WTC11 (cell line): ENCODE results near the gene DMD. TPM values are rescaled to one million over a fixed set of nuclear protein-coding genes. Genes with fewer than 3 reads are reported as not detected.

Experiments
- ATAC-seq: fragments of 200-7000 bp; cut with Tn5 transposase; 2 replicates; pipeline ENCODE4 v1.10.0; 2021; ENCODE audit warnings: mild to moderate bottlenecking, moderate library complexity
- CTCF ChIA-PET: fragments of 300-600 bp; sonication (Branson Sonifier 250); formaldehyde crosslinking; loops from one replicate; lab custom pipeline; 2021; ENCODE audit warnings: antibody characterized with exemption; lab: Charles Lee
- POLR2A ChIA-PET: fragments of 350-600 bp; sonication (Branson Sonifier 250); formaldehyde crosslinking; loops from one replicate; lab custom pipeline; 2021; ENCODE audit warnings: antibody characterized with exemption; lab: Charles Lee
- DNase-seq: peaks from one replicate; pipeline ENCODE4 v3.0.0; 2021; ENCODE audit warnings: low spot score
- H3K27ac Mint-ChIP-seq: 2 replicates; pipeline ENCODE4 v1.8.0; 2021; ENCODE audit warnings: mixed read lengths
- H3K27me3 Mint-ChIP-seq: 2 replicates; pipeline ENCODE4 v1.8.0; 2021; ENCODE audit warnings: low read depth, mild to moderate bottlenecking, moderate library complexity, mixed read lengths
- H3K36me3 Mint-ChIP-seq: 2 replicates; pipeline ENCODE4 v1.8.0; 2021; ENCODE audit warnings: mixed read lengths
- H3K4me1 Mint-ChIP-seq: 2 replicates; pipeline ENCODE4 v1.8.0; 2022; ENCODE audit warnings: mixed read lengths
- H3K4me3 Mint-ChIP-seq: 2 replicates; pipeline ENCODE4 v1.8.0; 2021; ENCODE audit warnings: mild to moderate bottlenecking, moderate library complexity, mixed read lengths
- H3K9me3 Mint-ChIP-seq: 2 replicates; pipeline ENCODE4 v1.8.0; 2021; ENCODE audit warnings: mixed read lengths
- CBFB ChIP-seq: sonication (generic); formaldehyde crosslinking; IDR thresholded peaks from 2 replicates; pipeline ENCODE4 v1.8.1; 2022; ENCODE audit warnings: mild to moderate bottlenecking, low read depth, missing genetic modification reagents
- CREB1 ChIP-seq: sonication (generic); formaldehyde crosslinking; IDR thresholded peaks from 2 replicates; pipeline ENCODE4 v1.8.0; 2023; ENCODE audit warnings: mild to moderate bottlenecking, missing genetic modification reagents
- ELF4 ChIP-seq: sonication (generic); formaldehyde crosslinking; IDR thresholded peaks from 2 replicates; pipeline ENCODE4 v1.8.1; 2022; ENCODE audit warnings: low read depth, mild to moderate bottlenecking, moderate library complexity, missing genetic modification reagents
- FOXK1 ChIP-seq: sonication (generic); formaldehyde crosslinking; IDR thresholded peaks from 2 replicates; pipeline ENCODE4 v1.8.0; 2022; ENCODE audit warnings: mild to moderate bottlenecking, moderate library complexity, missing genetic modification reagents
- GRHL2 ChIP-seq: fragments of 250-450 bp; sonication (Bioruptor Pico); IDR thresholded peaks from 2 replicates; pipeline ENCODE4 v1.8.0; 2022; ENCODE audit warnings: mild to moderate bottlenecking, moderate library complexity; ENCODE audit not compliant: insufficient replicate concordance, severe bottlenecking
- GTF2I ChIP-seq: fragments of 250-450 bp; sonication (Bioruptor Pico); conservative IDR thresholded peaks from 2 replicates; pipeline ENCODE4 v1.4.0; 2021; ENCODE audit warnings: mild to moderate bottlenecking
- MXD4 ChIP-seq: fragments of 250-450 bp; sonication (Bioruptor Pico); IDR thresholded peaks from 2 replicates; pipeline ENCODE4 v1.8.0; 2021; ENCODE audit warnings: mild to moderate bottlenecking, moderate library complexity, borderline replicate concordance
- NFATC4 ChIP-seq: fragments of 250-450 bp; sonication (Bioruptor Pico); IDR thresholded peaks from 2 replicates; pipeline ENCODE4 v1.9.0; 2021; ENCODE audit warnings: mild to moderate bottlenecking
- PRDM15 ChIP-seq: sonication (generic); formaldehyde crosslinking; IDR thresholded peaks from 2 replicates; pipeline ENCODE4 v1.8.0; 2022; ENCODE audit warnings: missing genetic modification reagents
- SMAD3 ChIP-seq: sonication (generic); formaldehyde crosslinking; IDR thresholded peaks from 2 replicates; pipeline ENCODE4 v1.8.0; 2022; ENCODE audit warnings: missing genetic modification reagents, mild to moderate bottlenecking, borderline replicate concordance
- TEAD4 ChIP-seq: sonication (generic); formaldehyde crosslinking; IDR thresholded peaks from 2 replicates; pipeline ENCODE4 v1.8.0; 2022; ENCODE audit warnings: mild to moderate bottlenecking, missing genetic modification reagents
- ZNF423 ChIP-seq: fragments of 250-450 bp; sonication (Bioruptor Pico); IDR thresholded peaks from 2 replicates; pipeline ENCODE4 v2.1.2; 2022; ENCODE audit warnings: mild to moderate bottlenecking, moderate library complexity
- ZNF671 ChIP-seq: fragments of 250-450 bp; sonication (Bioruptor Pico); IDR thresholded peaks from 2 replicates; pipeline ENCODE4 v1.8.0; 2021; ENCODE audit warnings: mild to moderate bottlenecking
- total RNA-seq: library from RNA; stranded (reverse); gene quantifications from 3 replicates; pipeline ENCODE4 v1.2.3, GENCODE V29; 2021
- TF ChIP-seq, protein P1 (sequence below): sonication (generic); formaldehyde crosslinking; IDR thresholded peaks from 2 replicates; pipeline ENCODE4 v1.8.0; 2023; ENCODE audit warnings: mild to moderate bottlenecking, missing genetic modification reagents
- TF ChIP-seq, protein P2 (sequence below): sonication (generic); formaldehyde crosslinking; IDR thresholded peaks from 2 replicates; pipeline ENCODE4 v1.8.1; 2022; ENCODE audit warnings: mild to moderate bottlenecking, missing genetic modification reagents, moderate library complexity, borderline replicate concordance
- TF ChIP-seq, protein P3 (sequence below): sonication (generic); formaldehyde crosslinking; IDR thresholded peaks from 2 replicates; pipeline ENCODE4 v1.8.0; 2023; ENCODE audit warnings: missing genetic modification reagents
- TF ChIP-seq, protein P4 (sequence below): fragments of 250-450 bp; sonication (Bioruptor Pico); IDR thresholded peaks from 2 replicates; pipeline ENCODE4 v1.8.0; 2021; ENCODE audit warnings: mild to moderate bottlenecking
- TF ChIP-seq, protein P5 (sequence below): sonication (generic); formaldehyde crosslinking; IDR thresholded peaks from 2 replicates; pipeline ENCODE4 v1.8.1; 2023; ENCODE audit warnings: mild to moderate bottlenecking, missing genetic modification reagents

The DMD gene
- total RNA-seq, 1 experiment from 2014 or later = 9.1 TPM

DNA sequence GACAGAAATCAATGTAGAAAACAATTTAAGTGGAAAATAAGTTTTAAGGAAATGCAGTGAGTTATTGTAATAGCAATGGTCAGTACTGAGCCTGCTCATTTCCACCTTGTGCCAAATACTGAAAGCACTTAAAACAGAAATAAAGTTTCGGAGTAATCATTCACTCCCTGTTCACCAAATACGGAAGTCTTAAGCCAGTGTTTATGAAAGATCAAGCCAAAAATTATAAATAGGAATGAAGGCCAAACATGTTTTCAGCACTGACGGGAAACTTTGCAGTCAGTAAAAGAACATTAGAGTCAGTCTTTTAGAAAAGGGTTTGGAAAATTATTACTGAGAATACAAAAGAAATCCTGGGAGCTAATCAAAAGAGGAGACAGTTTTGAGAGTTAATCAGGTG is 178.6 kb downstream of the DMD start (continued):
- no peak for TF ChIP-seq MXD4 (CRISPR knock-in tag)
- TF ChIP-seq, protein P1, sequence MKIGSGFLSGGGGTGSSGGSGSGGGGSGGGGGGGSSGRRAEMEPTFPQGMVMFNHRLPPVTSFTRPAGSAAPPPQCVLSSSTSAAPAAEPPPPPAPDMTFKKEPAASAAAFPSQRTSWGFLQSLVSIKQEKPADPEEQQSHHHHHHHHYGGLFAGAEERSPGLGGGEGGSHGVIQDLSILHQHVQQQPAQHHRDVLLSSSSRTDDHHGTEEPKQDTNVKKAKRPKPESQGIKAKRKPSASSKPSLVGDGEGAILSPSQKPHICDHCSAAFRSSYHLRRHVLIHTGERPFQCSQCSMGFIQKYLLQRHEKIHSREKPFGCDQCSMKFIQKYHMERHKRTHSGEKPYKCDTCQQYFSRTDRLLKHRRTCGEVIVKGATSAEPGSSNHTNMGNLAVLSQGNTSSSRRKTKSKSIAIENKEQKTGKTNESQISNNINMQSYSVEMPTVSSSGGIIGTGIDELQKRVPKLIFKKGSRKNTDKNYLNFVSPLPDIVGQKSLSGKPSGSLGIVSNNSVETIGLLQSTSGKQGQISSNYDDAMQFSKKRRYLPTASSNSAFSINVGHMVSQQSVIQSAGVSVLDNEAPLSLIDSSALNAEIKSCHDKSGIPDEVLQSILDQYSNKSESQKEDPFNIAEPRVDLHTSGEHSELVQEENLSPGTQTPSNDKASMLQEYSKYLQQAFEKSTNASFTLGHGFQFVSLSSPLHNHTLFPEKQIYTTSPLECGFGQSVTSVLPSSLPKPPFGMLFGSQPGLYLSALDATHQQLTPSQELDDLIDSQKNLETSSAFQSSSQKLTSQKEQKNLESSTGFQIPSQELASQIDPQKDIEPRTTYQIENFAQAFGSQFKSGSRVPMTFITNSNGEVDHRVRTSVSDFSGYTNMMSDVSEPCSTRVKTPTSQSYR (CRISPR knock-in tag) = no peak
- TF ChIP-seq ZNF671 (CRISPR knock-in tag) = no peak
- TF ChIP-seq FOXK1 = no peak
- TF ChIP-seq CREB1 (CRISPR knock-in tag) = no peak
- TF ChIP-seq, protein P2, sequence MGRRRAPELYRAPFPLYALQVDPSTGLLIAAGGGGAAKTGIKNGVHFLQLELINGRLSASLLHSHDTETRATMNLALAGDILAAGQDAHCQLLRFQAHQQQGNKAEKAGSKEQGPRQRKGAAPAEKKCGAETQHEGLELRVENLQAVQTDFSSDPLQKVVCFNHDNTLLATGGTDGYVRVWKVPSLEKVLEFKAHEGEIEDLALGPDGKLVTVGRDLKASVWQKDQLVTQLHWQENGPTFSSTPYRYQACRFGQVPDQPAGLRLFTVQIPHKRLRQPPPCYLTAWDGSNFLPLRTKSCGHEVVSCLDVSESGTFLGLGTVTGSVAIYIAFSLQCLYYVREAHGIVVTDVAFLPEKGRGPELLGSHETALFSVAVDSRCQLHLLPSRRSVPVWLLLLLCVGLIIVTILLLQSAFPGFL (CRISPR knock-in tag) = no peak
- TF ChIP-seq NFATC4 (CRISPR knock-in tag) = no peak
- TF ChIP-seq PRDM15 (CRISPR knock-in tag) = no peak

GRCh38 chrX:33014949-33015348 is 196.4 kb downstream of the DMD start:
- no peaks in the 10 kb centered on the region for H3K4me1 Mint-ChIP-seq
- no peaks in the 10 kb centered on the region for H3K27me3 Mint-ChIP-seq
- H3K27ac Mint-ChIP-seq = no peak overlapping the region
- POLR2A ChIA-PET = no interaction called here
- H3K36me3 Mint-ChIP-seq = peaks cover 2% of the 10 kb centered on the region
- DNase-seq = no peak
- CTCF ChIA-PET = no interaction called here
- ATAC-seq = no peak
- H3K4me3 Mint-ChIP-seq = no peak overlapping the region
- peaks cover 8% of the 10 kb centered on the region for H3K9me3 Mint-ChIP-seq
- TF ChIP-seq, protein P3, sequence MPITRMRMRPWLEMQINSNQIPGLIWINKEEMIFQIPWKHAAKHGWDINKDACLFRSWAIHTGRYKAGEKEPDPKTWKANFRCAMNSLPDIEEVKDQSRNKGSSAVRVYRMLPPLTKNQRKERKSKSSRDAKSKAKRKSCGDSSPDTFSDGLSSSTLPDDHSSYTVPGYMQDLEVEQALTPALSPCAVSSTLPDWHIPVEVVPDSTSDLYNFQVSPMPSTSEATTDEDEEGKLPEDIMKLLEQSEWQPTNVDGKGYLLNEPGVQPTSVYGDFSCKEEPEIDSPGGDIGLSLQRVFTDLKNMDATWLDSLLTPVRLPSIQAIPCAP (CRISPR knock-in tag) = no peak
- TF ChIP-seq GRHL2 (CRISPR knock-in tag) (no peak), ZNF423 (no peak), CBFB (CRISPR knock-in tag) (no peak), GTF2I (CRISPR knock-in tag) (no peak), SMAD3 (CRISPR knock-in tag) (no peak), ELF4 (CRISPR knock-in tag) (no peak), TEAD4 (CRISPR knock-in tag) (no peak), ZNF671 (CRISPR knock-in tag) (no peak), PRDM15 (CRISPR knock-in tag) (no peak)
- TF ChIP-seq, protein P4, sequence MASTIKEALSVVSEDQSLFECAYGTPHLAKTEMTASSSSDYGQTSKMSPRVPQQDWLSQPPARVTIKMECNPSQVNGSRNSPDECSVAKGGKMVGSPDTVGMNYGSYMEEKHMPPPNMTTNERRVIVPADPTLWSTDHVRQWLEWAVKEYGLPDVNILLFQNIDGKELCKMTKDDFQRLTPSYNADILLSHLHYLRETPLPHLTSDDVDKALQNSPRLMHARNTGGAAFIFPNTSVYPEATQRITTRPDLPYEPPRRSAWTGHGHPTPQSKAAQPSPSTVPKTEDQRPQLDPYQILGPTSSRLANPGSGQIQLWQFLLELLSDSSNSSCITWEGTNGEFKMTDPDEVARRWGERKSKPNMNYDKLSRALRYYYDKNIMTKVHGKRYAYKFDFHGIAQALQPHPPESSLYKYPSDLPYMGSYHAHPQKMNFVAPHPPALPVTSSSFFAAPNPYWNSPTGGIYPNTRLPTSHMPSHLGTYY (CRISPR knock-in tag) = no peak
- TF ChIP-seq, protein P5, sequence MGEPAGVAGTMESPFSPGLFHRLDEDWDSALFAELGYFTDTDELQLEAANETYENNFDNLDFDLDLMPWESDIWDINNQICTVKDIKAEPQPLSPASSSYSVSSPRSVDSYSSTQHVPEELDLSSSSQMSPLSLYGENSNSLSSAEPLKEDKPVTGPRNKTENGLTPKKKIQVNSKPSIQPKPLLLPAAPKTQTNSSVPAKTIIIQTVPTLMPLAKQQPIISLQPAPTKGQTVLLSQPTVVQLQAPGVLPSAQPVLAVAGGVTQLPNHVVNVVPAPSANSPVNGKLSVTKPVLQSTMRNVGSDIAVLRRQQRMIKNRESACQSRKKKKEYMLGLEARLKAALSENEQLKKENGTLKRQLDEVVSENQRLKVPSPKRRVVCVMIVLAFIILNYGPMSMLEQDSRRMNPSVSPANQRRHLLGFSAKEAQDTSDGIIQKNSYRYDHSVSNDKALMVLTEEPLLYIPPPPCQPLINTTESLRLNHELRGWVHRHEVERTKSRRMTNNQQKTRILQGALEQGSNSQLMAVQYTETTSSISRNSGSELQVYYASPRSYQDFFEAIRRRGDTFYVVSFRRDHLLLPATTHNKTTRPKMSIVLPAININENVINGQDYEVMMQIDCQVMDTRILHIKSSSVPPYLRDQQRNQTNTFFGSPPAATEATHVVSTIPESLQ = no peak
- TF ChIP-seq, protein P1 (CRISPR knock-in tag) = no peak
